ENCODE data around the gene RBM48. TPM values are rescaled to one million over a fixed set of nuclear protein-coding genes. Genes with fewer than 3 reads are reported as not detected.

Gene RBM48
- total and polyA plus RNA-seq, 9 donors, result 9.4 to 13.8 (median 11.7) TPM

GRCh38 chr7:92498557-92498956 lies 30.0 kb upstream of the RBM48 start:
- Histone ChIP-seq H3K4me1 (ENCODE audit: control insufficient read depth, insufficient read depth, low read length) (no peaks in the 10 kb centered on the region), H3K36me3 (ENCODE audit: control insufficient read depth, insufficient read depth, low read length) (peaks cover 32% of the 10 kb centered on the region), H3K27ac (ENCODE audit: low read length) (no peak overlapping the region), H3K27me3 (ENCODE audit: control insufficient read depth, insufficient read depth, low read length) (no peaks in the 10 kb centered on the region), H3K9me3 (replicated peaks; ENCODE audit: control insufficient read depth, low read depth, low read length) (no peaks in the 10 kb centered on the region), H3K4me3 (ENCODE audit: low read length) (no peak overlapping the region)
- no CpG with 5 or more reads among the region's 2 CpGs for WGBS (ENCODE audit: insufficient coverage)
- DNase-seq, result no peak

- WGBS (ENCODE audit: insufficient coverage), result 88% methylated on average over 2 of the region's 2 CpGs
These were observed 24.8 kb upstream of the RBM48 start for GRCh38 chr7:92503767-92504166.

GRCh38 chr7:92504563-92504962 lies 24.0 kb upstream of the RBM48 start:
- Histone ChIP-seq H3K4me3 (ENCODE audit: low read length) (no peak overlapping the region), H3K4me1 (ENCODE audit: control insufficient read depth, insufficient read depth, low read length) (no peaks in the 10 kb centered on the region), H3K27me3 (ENCODE audit: control insufficient read depth, insufficient read depth, low read length) (no peaks in the 10 kb centered on the region), H3K27ac (ENCODE audit: low read length) (no peak overlapping the region), H3K36me3 (ENCODE audit: control insufficient read depth, insufficient read depth, low read length) (peaks cover 28% of the 10 kb centered on the region), H3K9me3 (replicated peaks; ENCODE audit: control insufficient read depth, low read depth, low read length) (no peaks in the 10 kb centered on the region)
- no peak for DNase-seq
- 76% methylated on average over 3 of the region's 3 CpGs for WGBS (ENCODE audit: insufficient coverage)

More at GRCh38 chr7:92503767-92504166, 24.8 kb upstream of the RBM48 start:
- DNase-seq, result no peak
- Histone ChIP-seq H3K36me3 (ENCODE audit: control insufficient read depth, insufficient read depth, low read length) (peaks cover 33% of the 10 kb centered on the region), H3K4me3 (ENCODE audit: low read length) (no peak overlapping the region), H3K4me1 (ENCODE audit: control insufficient read depth, insufficient read depth, low read length) (no peaks in the 10 kb centered on the region), H3K27me3 (ENCODE audit: control insufficient read depth, insufficient read depth, low read length) (no peaks in the 10 kb centered on the region), H3K27ac (ENCODE audit: low read length) (no peak overlapping the region), H3K9me3 (replicated peaks; ENCODE audit: control insufficient read depth, low read depth, low read length) (no peaks in the 10 kb centered on the region)

- Histone ChIP-seq H3K9me3 (replicated peaks; ENCODE audit: control insufficient read depth, low read depth, low read length) (no peaks in the 10 kb centered on the region), H3K27me3 (ENCODE audit: control insufficient read depth, insufficient read depth, low read length) (no peaks in the 10 kb centered on the region), H3K27ac (ENCODE audit: low read length) (no peak overlapping the region), H3K36me3 (ENCODE audit: control insufficient read depth, insufficient read depth, low read length) (peaks cover 17% of the 10 kb centered on the region), H3K4me1 (ENCODE audit: control insufficient read depth, insufficient read depth, low read length) (no peaks in the 10 kb centered on the region), H3K4me3 (ENCODE audit: low read length) (no peak overlapping the region)
- WGBS (ENCODE audit: insufficient coverage), result no CpG with 5 or more reads among the region's 2 CpGs
- no peak for DNase-seq
These were observed 22.2 kb upstream of the RBM48 start for GRCh38 chr7:92506363-92506762.

- H3K36me3 ChIP-seq (ENCODE audit: control insufficient read depth, insufficient read depth, low read length), result peaks cover 13% of the 10 kb centered on the region
These were observed 19.6 kb upstream of the RBM48 start for GRCh38 chr7:92508946-92509345.

GRCh38 chr7:92513167-92513902 lies 15.3 kb upstream of the RBM48 start:
- Histone ChIP-seq H3K36me3 (ENCODE audit: control insufficient read depth, insufficient read depth, low read length) (peaks cover 7% of the 10 kb centered on the region), H3K9me3 (replicated peaks; ENCODE audit: control insufficient read depth, low read depth, low read length) (no peaks in the 10 kb centered on the region), H3K4me3 (ENCODE audit: low read length) (no peak overlapping the region), H3K27ac (ENCODE audit: low read length) (no peak overlapping the region), H3K4me1 (ENCODE audit: control insufficient read depth, insufficient read depth, low read length) (no peaks in the 10 kb centered on the region), H3K27me3 (ENCODE audit: control insufficient read depth, insufficient read depth, low read length) (no peaks in the 10 kb centered on the region)
- no CpG with 5 or more reads among the region's 3 CpGs for WGBS (ENCODE audit: insufficient coverage)
- no peak for DNase-seq

More at GRCh38 chr7:92508946-92509345, 19.6 kb upstream of the RBM48 start:
- WGBS (ENCODE audit: insufficient coverage), result no CpG with 5 or more reads among the region's 5 CpGs
- Histone ChIP-seq H3K27ac (ENCODE audit: low read length) (no peak overlapping the region), H3K9me3 (replicated peaks; ENCODE audit: control insufficient read depth, low read depth, low read length) (no peaks in the 10 kb centered on the region), H3K4me1 (ENCODE audit: control insufficient read depth, insufficient read depth, low read length) (no peaks in the 10 kb centered on the region), H3K27me3 (ENCODE audit: control insufficient read depth, insufficient read depth, low read length) (no peaks in the 10 kb centered on the region), H3K4me3 (ENCODE audit: low read length) (no peak overlapping the region)
- no peak for DNase-seq

GRCh38 chr7:92517631-92518030 lies 11.0 kb upstream of the RBM48 start:
- no peak overlapping the region for H3K4me3 ChIP-seq (ENCODE audit: low read length)
- H3K36me3 ChIP-seq (ENCODE audit: control insufficient read depth, insufficient read depth, low read length), result peaks cover 13% of the 10 kb centered on the region
- no peaks in the 10 kb centered on the region for H3K4me1 ChIP-seq (ENCODE audit: control insufficient read depth, insufficient read depth, low read length)
- WGBS (ENCODE audit: insufficient coverage), result no CpG with 5 or more reads among the region's 3 CpGs
- no peak overlapping the region for H3K27ac ChIP-seq (ENCODE audit: low read length)
- H3K9me3 ChIP-seq (replicated peaks; ENCODE audit: control insufficient read depth, low read depth, low read length), result no peaks in the 10 kb centered on the region
- H3K27me3 ChIP-seq (ENCODE audit: control insufficient read depth, insufficient read depth, low read length), result no peaks in the 10 kb centered on the region
- no peak for DNase-seq

GRCh38 chr7:92520024-92520423 lies 8.6 kb upstream of the RBM48 start:
- no peak overlapping the region for H3K4me3 ChIP-seq (ENCODE audit: low read length)
- H3K9me3 ChIP-seq (replicated peaks; ENCODE audit: control insufficient read depth, low read depth, low read length), result no peaks in the 10 kb centered on the region
- no peak for DNase-seq
- H3K36me3 ChIP-seq (ENCODE audit: control insufficient read depth, insufficient read depth, low read length), result peaks cover 13% of the 10 kb centered on the region
- H3K4me1 ChIP-seq (ENCODE audit: control insufficient read depth, insufficient read depth, low read length), result no peaks in the 10 kb centered on the region
- no peaks in the 10 kb centered on the region for H3K27me3 ChIP-seq (ENCODE audit: control insufficient read depth, insufficient read depth, low read length)
- no CpG with 5 or more reads among the region's 1 CpG for WGBS (ENCODE audit: insufficient coverage)
- H3K27ac ChIP-seq (ENCODE audit: low read length), result no peak overlapping the region

GRCh38 chr7:92523110-92523509 lies 5.5 kb upstream of the RBM48 start:
- H3K27ac ChIP-seq (ENCODE audit: low read length), result no peak overlapping the region
- peaks cover 5% of the 10 kb centered on the region for H3K4me1 ChIP-seq (ENCODE audit: control insufficient read depth, insufficient read depth, low read length)
- WGBS (ENCODE audit: insufficient coverage), result no CpG with 5 or more reads among the region's 2 CpGs
- DNase-seq, result no peak
- H3K9me3 ChIP-seq (replicated peaks; ENCODE audit: control insufficient read depth, low read depth, low read length), result no peaks in the 10 kb centered on the region
- no peaks in the 10 kb centered on the region for H3K27me3 ChIP-seq (ENCODE audit: control insufficient read depth, insufficient read depth, low read length)
- peaks cover 10% of the 10 kb centered on the region for H3K36me3 ChIP-seq (ENCODE audit: control insufficient read depth, insufficient read depth, low read length)
- H3K4me3 ChIP-seq (ENCODE audit: low read length), result no peak overlapping the region

GRCh38 chr7:92527300-92528187 lies 1.1 kb upstream of the RBM48 start:
- under 1% methylated on average over 25 of the region's 31 CpGs for WGBS (ENCODE audit: insufficient coverage)

More at GRCh38 chr7:92527300-92528187, 1.1 kb upstream of the RBM48 start:
- Histone ChIP-seq H3K36me3 (ENCODE audit: control insufficient read depth, insufficient read depth, low read length) (peaks cover 23% of the 10 kb centered on the region), H3K27me3 (ENCODE audit: control insufficient read depth, insufficient read depth, low read length) (no peaks in the 10 kb centered on the region), H3K27ac (ENCODE audit: low read length) (peak overlapping the region; percentile 94), H3K4me3 (ENCODE audit: low read length) (peak overlapping the region; percentile 99), H3K9me3 (replicated peaks; ENCODE audit: control insufficient read depth, low read depth, low read length) (no peaks in the 10 kb centered on the region), H3K4me1 (ENCODE audit: control insufficient read depth, insufficient read depth, low read length) (peaks cover 5% of the 10 kb centered on the region)
- peak; percentile 62 for DNase-seq

Measured in muscle of leg (tissue), 11 donors.